GM21360 (cell line): ENCODE results near the gene DDX47.
A peak's percentile ranks its signal among the peaks of the same experiment; 100 is the strongest.
"Not testable (repeated sequence)": the region's sequence is repeated elsewhere in the genome, so short reads cannot be mapped to it uniquely, and the experiment has no call there.

Experiments
- ATAC-seq: cut with Tn5 transposase; IDR thresholded peaks from one replicate; pipeline ENCODE4 v1.9.1; 2021; ENCODE audit warnings: mild to moderate bottlenecking, moderate library complexity; ENCODE audit not compliant: unreplicated experiment

The DDX47 gene

GRCh38 chr12:12796928-12797793 lies 16.0 kb upstream of the DDX47 start:
- no peak for ATAC-seq

DNA sequence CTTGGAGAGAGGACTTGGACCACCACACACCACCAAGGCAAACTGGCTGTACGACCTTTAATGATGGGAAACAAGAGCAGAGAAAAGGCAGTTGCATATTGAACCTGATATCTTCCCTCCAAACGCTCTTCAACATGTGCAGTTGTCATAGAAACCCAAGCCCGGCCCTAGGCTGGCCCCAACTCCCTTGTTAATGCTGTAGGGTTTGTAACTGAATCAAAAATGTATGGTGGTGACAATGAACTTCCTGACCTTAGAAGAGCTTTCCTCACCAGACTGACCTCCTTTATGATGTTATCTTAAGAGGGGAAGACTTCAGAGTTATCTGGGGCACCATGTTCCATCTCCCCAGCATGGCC lies 15.4 kb upstream of the DDX47 start:
- ATAC-seq, result no peak

GRCh38 chr12:12798480-12798879 lies 14.7 kb upstream of the DDX47 start:
- ATAC-seq, result no peak

GRCh38 chr12:12799163-12799920 lies 13.8 kb upstream of the DDX47 start:
- no peak for ATAC-seq

- no peak for ATAC-seq
These were observed 12.6 kb upstream of the DDX47 start for GRCh38 chr12:12800406-12801180.

- not testable (repeated sequence) for ATAC-seq
These were observed 11.5 kb upstream of the DDX47 start for GRCh38 chr12:12801656-12802055.

- ATAC-seq, result peak; percentile 81
These were observed 10.0 kb upstream of the DDX47 start for GRCh38 chr12:12803186-12803585.

DNA sequence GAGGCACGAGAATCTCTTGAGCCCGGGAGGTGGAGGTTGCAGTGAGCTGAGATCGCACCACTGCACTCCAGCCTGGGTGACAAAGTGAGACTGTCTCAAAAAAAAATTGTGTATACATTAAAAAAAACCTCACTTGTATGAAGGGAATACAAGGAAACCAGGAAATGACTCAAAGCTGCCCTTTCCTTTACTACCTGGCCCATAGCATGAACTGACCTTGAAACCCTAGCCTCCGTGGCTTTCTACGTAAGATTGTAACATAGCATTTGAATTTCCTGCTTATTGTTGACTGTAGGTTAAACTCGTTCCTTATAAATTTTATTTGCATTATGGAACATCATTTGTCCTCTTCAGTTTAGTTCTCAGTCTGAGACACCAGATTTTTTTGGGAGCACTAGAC lies 9.1 kb upstream of the DDX47 start:
- no peak for ATAC-seq

DNA sequence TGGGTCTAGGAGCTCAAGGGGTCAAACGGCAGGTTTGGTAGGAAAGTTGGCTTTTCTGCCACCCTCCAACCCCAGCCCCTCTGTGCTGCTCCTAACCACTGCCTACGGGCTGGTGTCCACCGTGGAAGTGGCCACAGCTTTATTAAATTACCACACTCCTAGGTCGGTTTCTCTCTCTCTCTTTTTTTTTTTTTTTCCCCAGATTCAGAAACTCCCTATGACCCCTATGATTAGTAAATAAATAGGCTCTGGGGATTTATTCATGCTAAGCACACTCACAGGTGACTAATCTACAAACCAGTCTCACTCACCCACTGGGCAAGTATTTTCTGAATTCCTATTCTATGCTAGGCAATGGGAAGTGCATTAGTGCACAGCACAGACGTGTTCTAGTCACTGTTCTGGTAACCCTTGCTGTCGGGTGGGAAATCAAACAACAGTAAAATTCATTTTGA lies 8.7 kb upstream of the DDX47 start:
- ATAC-seq, result no peak

DNA sequence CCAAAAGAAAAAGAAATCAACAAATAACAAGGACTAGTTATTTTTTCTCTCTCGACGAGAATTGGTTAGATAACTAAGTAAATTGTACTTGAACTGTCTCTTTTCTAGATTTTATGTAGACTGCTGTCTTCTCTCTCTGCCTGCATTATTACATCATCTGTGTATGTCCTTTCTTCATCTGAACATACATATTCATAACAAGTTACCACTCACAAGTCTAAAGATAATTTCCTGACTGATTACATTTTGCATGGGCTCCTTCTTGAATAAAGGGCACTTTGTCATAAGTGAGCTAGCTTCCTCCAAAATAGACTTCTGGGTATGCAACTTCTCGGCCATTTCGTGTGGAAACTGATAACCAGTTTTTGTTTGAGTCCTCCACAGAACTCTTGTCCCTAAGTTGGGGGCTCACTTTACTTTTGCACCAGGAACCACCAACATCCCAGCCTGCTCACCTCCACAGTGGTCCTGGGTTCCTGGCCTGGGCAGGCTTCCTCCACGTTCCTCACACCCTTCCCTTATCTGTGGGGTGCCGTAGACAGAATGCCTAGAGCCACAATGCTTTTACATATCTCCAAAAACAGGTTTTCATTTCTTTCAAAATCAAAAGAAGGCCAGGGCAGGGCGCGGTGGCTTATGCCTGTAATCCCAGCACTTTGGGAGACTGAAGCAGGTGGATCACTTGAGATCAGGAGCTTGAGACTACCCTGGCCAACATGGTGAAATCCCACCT lies 6.2 kb upstream of the DDX47 start:
- ATAC-seq, result no peak

DNA sequence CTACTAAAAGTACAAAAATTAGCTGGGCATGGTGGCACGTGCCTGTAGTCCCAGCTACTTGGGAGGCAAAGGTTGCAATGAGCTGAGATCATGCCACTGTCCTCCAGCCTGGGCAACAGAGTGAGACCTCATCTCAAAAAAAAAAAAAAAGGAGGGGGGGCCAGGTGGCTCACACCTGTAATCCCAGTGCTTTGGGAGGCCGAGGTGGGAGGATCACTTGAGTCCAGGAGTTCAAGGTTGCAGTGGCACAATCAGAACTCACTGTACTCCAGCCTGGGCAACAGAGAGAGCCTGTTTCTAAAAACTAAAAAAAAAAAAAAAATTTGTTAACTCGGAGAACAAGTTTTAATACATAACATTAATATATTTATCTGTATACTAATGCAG lies 5.6 kb upstream of the DDX47 start:
- not testable (repeated sequence) for ATAC-seq

GRCh38 chr12:12807970-12808702 lies 5.0 kb upstream of the DDX47 start:
- ATAC-seq, result peak; percentile 44

GRCh38 chr12:12810553-12811021 lies 2.6 kb upstream of the DDX47 start:
- ATAC-seq, result no peak

DNA sequence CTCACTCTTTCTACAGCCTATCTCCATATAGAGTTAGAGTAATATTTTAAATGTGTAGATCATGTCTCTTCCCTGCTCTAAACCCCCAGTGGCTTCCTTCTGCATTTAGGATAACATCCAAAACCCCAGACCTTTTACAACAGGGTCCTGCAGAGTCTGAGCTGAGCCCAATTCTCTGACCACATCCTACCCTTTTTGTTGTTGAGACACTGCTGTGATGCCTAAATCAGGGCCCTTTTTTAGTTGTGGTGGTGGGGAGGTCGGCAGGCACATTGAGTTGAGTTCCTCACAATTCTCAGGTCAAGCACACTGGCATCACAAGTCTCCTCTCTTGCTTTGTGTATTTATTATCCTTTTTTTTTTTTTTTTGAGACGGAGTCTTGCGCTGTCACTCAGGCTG lies 1.8 kb upstream of the DDX47 start:
- no peak for ATAC-seq

GRCh38 chr12:12812174-12812573 lies 972 bp upstream of the DDX47 start:
- no peak for ATAC-seq

DNA sequence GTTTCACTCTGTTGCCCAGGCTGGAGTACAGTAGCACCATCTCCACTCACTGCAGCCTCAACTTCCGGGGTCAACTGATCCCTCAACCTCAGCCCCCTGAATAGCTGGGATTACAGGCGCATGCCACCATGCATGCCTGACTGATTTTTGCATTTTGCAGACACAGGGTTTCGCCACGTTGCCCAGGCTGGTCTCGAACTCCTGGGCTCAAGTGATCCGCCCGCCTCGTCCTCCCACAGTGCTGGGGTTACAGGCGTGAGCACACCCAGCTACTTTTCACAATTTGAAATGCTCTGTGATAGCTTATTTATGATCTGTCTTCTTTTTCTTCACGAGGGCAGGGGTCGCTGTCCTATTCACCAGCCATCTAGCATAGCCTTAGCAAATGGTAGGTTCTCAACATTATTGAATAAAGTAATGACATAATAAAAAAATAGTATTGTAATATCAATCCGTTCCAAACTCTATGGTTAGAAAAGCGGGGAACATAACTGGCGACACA lies 477 bp upstream of the DDX47 start:
- ATAC-seq, result no peak

GRCh38 chr12:12817616-12818015 lies 4.5 kb downstream of the DDX47 start:
- no peak for ATAC-seq

DNA sequence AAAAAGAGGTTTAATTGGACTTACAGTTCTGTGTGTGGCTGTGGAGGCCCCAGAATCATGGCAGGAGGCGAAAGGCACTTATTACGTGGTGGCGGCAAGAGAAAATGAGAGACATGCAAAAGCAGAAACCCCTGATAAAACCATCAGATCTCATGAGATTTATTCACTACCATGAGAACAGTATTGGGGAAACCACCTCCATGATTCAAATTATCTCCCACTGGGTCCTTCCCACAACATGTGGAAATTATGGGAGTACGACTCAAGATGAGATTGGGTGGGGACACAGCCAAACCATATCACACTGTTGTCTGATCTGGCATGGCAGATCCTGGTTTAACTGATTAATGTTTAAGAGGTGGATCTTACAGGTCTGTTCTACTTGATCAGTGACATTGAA lies 5.6 kb downstream of the DDX47 start:
- no peak for ATAC-seq

GRCh38 chr12:12819221-12819620 lies 6.1 kb downstream of the DDX47 start:
- no peak for ATAC-seq
